Erythroblast (primary cell): Measurements from ENCODE around the gene TMEM134.

Experiments
- GATA1 ChIP-seq: IDR thresholded peaks from 2 replicates; pipeline ENCODE4 v1.6.1; 2011; ENCODE audit warnings: low read depth, mild to moderate bottlenecking, control low read depth, low read length, moderate library complexity
- POLR2A ChIP-seq: IDR thresholded peaks from 2 replicates; pipeline ENCODE4 v1.6.1; 2011; ENCODE audit warnings: mild to moderate bottlenecking, low read length

- TF ChIP-seq POLR2A (no peak), GATA1 (no peak)
These were observed 29.5 kb upstream of the TMEM134 start for GRCh38 chr11:67498544-67498972.
